Skeletal muscle cell (primary cell): ENCODE results near the gene PRKCD.

Experiments
- DNase-seq: peaks from one replicate; pipeline ENCODE4 v3.0.0-alpha.2; 2010; ENCODE audit warnings: low read depth
- H3K4me3 ChIP-seq: 2 replicates; pipeline ENCODE4 v1.5.1; 2011; ENCODE audit warnings: low read depth, mild to moderate bottlenecking, control low read depth, low read length, moderate library complexity

PRKCD gene

DNA sequence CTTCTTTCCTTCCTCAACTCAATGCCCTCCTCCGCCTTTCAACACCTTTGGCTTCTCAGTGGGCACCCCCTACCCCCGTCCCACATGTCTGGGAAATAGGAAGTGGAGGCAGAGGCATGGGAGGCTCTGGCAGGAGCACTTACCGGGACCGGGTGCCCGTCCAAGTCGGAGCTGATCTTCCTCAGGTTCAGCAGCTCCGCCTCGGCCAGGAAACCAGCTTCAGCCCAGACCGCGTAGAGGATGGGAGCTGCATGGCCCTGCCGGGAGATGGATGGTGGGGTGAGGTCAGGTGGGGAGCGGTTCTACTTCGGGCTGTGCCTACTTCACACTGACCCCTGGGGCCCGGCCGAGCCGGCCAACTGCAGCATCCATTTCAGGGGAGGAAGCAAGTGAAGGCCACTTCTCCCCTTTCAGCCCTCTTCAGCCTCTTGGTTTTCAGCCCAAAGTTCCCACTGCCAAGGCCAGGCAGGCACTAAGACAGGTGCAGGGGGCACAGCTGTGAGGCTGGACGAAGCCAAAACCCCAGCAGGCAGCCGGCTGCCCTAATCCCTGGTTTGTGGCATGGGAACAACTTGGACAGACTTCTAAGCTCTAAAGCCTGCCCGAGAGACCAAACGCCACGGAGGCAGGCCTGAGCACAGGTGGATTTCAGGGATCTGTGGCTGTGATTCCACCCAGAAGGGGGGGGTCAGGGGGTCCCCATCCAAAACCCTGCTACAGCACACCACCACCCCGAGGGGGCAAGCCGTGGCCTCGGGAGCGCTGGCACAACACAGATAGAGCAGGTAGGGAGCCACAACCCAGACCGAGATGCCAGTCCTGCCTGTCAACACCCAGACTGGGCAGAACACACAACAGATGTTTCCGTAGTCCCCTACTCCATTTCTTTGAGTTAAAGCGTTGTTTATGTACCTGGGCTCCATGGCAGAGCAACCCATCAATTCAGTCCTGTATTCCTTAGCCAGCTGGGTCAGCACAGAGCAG is 80.3 kb downstream of the PRKCD start:
- no peak overlapping the region for H3K4me3 ChIP-seq
- DNase-seq = no peak

DNA sequence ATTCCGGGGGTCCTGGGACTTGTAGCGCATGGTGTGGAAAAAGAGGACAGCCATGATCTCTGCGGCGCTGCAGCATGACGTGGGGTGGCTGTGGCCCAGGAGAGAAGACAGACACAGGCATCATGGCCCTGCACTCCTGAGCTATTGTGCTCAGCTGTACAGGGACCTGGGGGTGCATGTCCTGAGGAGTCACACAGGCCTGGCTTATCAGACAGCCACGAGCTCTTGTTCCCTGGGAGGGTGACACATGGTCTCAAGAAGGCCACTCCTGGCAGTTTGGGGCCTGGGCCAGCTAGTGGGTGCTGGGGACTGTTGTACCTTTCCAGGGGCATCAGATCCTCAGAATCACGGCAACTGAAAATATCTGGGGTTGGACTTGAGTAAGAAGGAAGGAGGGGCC is 81.1 kb downstream of the PRKCD start:
- H3K4me3 ChIP-seq = no peak overlapping the region

More for the DNA sequence above, 81.1 kb downstream of the PRKCD start:
- DNase-seq = no peak
